Measurements from ENCODE around the gene QKI. TPM values are rescaled to one million over a fixed set of nuclear protein-coding genes. Genes with fewer than 3 reads are reported as not detected.
"Not testable (repeated sequence)": the region's sequence is repeated elsewhere in the genome, so short reads cannot be mapped to it uniquely, and the experiment has no call there.

The QKI gene
- total RNA-seq, 1 donor, result 111 TPM

DNA sequence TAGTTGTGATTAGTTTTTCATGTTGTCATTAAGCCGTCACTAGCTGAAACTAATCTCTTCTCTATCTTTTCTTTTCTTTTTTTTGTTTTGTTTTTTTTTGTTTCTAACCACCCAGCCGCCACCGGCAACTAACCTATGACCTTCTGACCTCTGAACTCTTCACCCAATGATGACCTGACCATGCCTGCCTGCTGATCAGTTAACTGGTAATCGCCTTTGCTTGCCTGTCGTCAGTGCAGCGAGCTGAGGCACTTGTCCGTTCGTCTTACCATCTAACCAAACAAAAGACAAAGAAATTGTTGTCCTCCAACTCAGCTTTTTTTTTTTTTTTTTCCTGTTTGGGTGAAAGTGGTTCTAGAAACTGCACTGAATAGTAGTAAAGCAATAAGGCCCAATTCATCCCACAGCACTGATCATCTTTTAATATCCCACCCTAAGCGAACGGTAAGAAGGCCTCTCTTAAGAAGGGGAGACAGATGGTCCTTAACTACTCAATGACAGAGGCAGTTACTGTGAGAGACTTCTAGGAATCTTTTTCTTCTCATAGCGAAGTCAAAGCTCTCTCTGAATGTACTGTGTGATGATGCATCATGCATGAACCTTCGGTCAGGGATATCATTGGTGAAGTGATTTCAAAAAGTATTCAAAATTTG lies 156.2 kb downstream of the QKI start:
- no peak for DNase-seq (ENCODE audit: low read depth in 2 of 3, low spot score in 2 of 3)

DNA sequence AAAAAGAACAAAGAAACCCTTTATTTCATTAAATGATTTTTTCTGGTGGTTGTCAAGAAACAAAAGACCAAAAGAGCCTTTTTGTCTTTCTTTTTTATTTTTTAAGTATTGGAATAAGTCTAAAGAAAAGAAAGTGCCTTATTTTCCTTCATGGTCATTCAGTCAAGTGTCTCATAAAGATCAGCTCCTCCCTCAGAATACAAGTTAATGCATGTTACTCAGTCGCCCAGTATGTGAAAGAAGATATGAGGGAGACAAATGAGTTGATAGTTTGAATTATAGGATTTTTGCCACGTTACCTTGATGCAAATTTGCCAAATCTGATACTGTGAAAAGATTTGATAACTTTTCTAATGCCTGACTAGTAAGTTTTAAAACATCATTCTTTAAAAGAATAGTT lies 157.2 kb downstream of the QKI start:
- DNase-seq (ENCODE audit: low read depth in 2 of 3, low spot score in 2 of 3), result no peak

DNA sequence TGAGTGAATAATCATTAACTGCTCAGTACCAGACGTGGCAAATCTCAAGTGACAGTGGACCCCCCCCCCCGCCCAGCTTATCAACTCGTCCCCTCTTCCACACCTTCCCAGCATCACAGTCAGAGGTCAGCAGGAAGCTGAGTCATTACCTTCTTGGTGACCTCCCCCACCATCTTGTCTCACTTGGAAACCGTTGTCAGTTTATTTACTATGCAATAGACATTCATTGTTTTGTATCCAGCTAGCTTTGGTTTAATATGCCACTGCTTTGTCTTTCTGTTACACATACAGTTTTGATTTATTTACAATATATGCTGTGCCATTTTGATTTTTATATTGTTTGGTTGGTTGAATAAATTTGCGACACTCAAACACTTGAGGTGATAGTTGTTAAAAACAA lies 158.1 kb downstream of the QKI start:
- no peak for DNase-seq (ENCODE audit: low read depth in 2 of 3, low spot score in 2 of 3)

DNA sequence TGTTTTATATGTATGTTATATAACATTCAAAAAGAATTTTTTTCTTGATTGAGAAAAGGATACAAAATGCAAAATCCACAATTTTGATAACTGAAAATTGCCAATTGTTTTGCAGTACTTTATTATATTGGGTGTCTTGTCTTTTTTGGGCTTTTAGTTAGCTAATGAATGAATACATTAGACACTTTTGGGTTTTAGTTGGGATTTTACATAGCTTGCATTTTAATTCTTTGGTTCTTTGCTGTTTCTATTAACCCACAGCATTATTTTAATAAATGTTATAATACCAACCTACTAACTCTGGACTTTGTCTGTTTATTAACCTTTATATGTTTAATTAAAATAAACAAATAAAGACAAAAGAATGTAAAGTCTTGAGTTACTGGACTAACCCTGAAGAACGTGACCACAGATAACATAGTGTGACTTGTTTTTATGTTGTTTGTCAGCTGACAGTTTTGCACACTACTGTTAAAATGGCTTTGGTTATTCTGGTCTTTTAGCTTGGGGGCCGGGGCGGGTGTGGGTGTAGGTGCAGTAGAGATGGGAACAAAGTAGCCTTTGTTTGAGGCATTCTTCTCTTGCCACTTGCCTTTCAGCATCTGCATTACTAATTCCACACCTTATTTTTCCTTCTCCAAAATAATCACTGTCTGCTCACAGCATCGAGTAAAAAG lies 159.1 kb downstream of the QKI start:
- no peak for DNase-seq (ENCODE audit: low read depth in 2 of 3, low spot score in 2 of 3)

DNA sequence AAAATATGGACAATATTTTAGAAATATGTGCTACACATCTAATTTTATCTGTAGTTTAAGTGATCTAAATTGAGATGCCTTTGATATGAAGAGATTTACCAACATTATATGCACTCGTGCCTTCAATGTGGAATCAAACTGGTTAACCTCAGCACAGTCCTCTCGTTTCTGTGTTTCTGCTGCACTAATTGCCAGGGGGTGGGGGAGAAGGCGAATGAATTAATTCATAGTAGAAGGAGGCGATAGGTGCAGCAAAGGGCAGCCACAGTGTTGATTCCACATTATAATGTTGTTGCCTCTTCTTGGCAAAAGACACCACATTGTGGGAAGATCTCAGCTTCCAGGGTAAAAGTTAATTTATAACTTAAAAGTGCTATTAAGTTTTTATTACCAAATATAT lies 161.6 kb downstream of the QKI start:
- no peak for DNase-seq (ENCODE audit: low read depth in 2 of 3, low spot score in 2 of 3)

DNA sequence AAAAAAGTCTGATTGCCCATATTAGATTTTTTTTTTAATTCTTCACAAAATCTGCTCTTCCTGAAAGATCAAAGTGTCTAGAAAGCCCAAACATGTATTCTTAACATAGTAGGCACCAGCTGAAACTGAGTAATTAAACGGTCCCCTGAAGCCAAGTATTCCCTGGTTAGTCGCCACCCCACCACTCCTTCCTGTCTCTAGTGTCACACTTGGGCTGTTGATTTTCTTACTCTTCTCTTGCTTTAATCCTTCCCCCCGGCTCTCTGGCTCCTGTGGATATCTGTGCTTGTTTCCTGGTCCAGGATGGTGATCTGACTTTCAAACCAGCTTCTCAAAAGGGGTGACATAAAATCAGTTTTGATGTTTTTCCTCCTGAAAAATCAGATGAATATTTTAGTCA lies 162.9 kb downstream of the QKI start:
- DNase-seq (ENCODE audit: low read depth in 2 of 3, low spot score in 2 of 3), result no peak

DNA sequence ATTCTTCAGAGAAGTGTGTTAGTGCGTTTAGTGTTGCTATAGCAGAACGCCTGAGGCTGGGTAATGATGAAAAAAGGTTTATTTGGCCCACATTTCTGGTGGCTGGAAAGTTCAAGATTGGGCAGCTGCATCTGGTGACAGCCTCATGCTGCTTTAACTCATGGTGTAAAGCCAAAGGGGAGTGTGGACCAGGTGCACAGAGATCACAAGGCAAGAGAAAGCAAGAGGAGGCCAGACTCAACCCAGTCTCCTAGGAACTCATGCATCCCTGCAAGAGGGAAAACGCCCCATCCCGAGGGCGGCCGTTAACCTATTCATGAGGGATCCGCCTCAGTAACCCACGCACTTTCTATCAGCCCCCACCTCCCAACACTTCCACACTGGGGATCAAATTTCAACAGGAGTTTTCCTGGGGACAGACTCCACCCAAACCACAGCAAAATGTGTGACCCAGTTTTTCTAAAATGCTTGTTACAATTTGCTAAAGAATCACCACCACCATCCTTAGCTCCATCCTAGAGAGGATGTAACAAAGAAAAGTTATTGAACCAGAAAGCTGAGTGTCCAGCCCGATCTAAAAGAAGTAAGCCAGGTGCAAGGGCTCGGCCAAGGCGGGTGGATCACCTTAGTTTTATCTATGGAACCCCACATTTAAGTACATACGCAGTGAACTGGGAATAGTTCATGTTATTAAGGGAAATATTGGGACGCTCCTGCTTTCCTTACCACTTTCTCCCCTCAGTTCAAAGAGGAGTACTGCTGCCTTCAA lies 164.8 kb downstream of the QKI start:
- no peak for DNase-seq (ENCODE audit: low read depth in 2 of 3, low spot score in 2 of 3)

DNA sequence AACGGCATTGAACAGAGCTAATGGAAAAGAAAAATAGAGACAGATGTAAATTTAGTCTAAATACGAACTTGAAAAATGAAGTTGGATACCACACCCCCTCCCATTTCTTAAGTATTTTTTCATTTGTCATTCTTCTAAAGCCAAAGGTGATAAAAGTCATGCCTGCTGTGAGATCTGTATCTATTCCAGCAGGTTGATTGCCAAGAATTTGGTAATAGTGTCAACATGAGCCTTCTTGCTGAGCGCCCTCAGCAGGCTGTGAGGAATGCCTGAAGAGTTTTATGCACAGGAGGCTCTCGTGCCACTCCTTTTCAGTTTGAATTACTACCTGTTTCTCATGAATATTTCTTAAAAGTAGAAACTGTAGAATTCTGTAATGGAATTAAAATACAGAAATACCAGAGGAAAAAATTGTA lies 165.4 kb downstream of the QKI start:
- no peak for DNase-seq (ENCODE audit: low read depth in 2 of 3, low spot score in 2 of 3)

DNA sequence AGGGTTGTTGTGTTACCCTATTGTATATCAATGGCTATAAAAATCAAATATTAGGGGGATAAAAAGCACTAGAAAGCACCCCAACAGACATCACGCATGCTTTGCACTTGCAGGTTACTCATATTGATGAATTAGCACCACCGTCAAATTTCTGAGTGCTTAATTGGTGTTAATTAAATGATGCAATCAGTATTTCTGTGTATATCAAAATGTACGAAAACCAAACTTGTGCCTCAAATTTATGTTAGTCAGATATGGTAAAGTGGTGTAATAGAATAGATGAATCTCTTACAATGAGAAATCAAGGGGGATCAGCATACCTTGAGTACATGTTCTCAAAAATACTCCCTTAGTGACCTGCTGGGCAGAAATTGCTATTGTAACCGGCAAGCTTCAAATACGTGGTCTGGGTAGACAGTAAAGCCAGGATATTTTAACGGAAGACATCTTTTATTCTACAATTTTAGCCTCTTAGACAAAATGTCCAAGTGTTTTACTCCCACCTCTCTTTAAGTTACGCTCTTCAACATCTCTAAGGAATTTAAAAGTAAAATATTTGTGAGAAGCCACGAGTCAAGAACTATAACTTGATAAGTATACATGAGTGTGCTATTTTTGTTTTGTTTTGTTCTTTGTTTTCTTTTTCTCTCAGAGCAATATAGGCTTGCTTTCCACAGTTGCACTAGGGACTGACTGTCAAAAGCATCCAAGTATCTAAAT lies 166.0 kb downstream of the QKI start:
- no peak for DNase-seq (ENCODE audit: low read depth in 2 of 3, low spot score in 2 of 3)

DNA sequence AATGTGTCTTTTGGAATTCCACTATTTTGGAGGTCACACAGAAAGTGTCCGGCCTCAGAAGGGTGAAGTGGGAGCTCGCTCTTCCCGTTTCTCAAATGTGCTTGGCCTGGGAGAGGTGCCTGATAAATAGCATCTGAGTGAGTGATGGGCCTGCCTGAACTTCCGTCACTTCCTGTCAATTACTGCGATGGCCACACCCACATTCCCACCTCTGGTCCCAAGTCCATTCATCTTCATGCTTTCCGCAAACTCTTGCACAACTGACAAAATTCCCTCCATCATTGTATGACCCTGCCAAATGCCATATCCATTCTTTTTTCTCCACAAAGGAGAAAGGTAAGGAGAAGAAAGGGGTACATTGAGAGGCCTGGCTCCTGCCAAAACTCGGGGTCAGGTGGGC lies 169.0 kb downstream of the QKI start:
- no peak for DNase-seq (ENCODE audit: low read depth in 2 of 3, low spot score in 2 of 3)

DNA sequence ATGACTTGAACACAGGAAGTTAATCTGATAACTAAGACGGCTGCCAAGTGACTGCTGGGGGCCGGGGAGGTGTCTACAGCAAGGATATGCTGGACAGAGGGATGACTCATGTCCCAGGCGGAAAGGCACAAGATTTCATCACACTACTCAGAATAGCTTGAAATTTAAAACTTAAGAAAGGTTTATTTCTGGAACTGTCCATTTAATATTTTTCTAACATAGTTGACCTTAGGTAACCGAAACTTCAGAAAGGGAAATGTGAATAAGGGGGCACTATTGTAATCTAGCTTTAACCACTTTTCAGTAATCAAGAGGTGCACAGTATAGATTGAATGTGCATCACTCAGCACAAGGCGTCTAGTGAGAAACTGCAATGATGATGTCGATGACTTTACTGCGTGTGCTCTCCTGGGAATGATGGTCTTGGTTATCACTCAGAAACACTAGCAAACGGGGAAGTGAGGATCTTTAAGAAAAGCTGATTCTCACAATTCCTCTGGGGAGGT lies 171.5 kb downstream of the QKI start:
- DNase-seq (ENCODE audit: low read depth in 2 of 3, low spot score in 2 of 3), result no peak

DNA sequence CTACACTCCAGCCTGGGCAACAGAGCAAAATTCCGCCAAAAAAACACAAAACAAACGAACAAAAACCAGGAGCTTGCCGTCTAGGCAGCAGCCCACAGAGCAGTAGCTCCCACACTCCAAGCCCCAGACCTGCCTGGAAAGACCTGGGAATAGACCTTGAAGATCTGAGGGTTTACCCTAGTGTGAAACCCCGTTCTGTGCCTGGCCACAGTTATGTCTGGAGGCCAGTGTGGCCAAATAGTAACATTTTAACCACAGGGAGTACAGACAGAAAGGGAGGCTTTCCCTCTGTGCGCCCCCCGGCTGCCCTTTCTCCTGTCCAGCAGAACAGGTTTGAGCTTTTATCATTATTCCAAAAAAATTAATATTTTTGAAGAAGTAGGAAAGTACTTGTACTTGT lies 172.4 kb downstream of the QKI start:
- no peak for DNase-seq (ENCODE audit: low read depth in 2 of 3, low spot score in 2 of 3)

DNA sequence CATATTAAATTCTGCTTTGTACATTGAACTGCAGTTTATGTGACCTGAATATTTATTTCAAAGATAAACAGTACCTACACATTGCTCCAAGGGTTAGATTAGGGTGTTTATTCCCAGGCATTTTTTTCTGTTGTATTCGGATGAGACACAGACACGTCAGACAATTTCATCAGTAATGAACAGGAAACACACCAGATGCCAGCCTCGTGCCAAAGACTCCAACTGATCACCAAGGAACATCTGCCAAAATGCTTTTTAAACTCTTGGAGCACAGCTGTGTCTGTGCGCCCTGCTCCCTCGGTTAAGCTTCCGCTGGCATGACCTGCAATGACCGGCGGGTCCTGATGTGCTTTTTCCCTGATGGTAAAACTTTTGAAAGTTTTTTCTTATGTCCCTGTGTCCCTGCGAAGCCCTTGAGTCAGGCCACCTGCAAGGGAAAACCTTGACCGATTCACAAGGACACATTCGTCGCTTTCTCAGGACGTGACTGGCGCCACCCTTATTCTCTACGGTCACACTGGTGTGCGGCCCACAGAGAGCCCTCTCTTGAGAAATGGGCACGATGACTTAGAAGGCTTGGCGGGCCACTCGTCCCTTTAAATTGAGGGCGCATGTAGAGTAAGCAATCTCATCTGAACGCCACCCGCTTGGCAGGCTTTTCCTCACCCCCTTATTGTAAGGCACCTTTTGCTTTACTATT lies 173.9 kb downstream of the QKI start:
- DNase-seq (ENCODE audit: low read depth in 2 of 3, low spot score in 2 of 3), result no peak

DNA sequence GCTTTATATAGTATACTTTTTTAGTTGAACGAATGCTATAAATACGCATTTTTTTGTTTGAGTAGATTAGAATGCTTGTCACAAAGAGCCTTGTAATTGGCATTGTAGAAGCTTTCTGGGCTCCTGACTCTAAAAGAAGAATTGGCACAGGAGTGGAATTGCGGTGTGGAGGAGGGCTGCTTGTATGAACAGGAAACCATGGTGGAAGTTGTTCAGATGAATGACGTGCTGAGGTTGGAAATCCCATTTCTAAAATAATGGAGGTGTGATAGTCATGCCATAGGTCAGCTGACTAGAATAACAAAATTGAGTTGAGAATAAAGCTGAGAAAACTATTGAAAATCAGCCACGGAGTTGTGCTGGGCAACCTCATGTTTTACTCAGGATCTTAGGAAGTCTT lies 174.9 kb downstream of the QKI start:
- peak in 1 of 3 donors; percentile 30 for DNase-seq (ENCODE audit: low read depth in 2 of 3, low spot score in 2 of 3)

DNA sequence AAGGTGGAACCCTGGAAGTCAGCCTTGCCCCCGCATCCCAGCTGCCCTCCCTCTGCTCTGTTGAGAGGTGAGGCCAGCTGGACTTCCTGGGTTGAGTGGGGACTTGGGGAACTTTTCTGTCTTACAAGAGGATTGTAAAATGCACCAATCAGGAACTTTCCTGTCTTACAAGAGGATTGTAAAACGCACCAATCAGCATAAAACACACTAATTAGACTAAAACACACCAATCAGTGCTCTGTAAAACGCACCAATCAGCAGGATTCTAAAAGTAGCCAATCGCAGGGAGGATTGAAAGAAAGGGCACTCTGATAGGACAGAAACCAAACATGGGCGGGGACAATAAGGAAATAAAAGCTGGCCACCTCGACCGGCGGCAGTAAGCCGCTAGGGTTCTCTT lies 175.6 kb downstream of the QKI start:
- not testable (repeated sequence) for DNase-seq (ENCODE audit: low read depth in 2 of 3, low spot score in 2 of 3)

DNA sequence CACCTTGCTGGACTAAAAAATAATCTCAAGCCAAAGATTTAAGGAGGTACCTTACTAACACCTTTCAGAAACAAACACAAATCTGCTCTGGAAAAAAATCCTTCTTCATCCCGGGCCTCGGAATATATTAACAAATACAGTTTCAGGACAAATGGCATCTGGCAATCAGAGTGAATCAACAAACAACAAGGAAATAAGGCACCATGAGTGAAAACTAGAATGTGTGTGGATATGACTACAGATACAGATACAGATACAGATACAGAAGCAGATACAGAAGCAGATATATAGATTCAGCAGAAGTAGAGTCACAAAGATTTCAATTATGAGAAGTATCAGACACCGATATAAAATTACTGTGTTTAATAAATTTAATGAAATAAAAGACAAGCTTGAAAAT lies 178.4 kb downstream of the QKI start:
- DNase-seq (ENCODE audit: low read depth in 2 of 3, low spot score in 2 of 3), result no peak

DNA sequence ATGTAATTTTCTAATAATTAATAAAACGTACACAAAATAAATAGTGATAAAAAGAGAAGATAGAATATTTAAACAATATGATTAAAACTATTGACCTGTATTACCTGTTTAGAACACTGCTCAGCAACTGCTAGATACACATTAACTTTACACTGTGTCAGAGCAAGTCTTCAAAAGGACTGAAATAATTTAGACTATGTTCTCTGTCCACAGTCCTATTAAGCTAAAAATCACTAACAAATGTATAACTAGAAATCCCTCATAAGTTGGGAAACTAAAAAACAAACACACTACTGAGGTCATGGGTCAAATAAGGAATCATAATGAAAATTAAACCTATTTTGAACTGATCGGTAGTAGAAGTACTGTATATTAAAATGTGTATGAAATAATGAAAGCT lies 181.7 kb downstream of the QKI start:
- no peak for DNase-seq (ENCODE audit: low read depth in 2 of 3, low spot score in 2 of 3)

DNA sequence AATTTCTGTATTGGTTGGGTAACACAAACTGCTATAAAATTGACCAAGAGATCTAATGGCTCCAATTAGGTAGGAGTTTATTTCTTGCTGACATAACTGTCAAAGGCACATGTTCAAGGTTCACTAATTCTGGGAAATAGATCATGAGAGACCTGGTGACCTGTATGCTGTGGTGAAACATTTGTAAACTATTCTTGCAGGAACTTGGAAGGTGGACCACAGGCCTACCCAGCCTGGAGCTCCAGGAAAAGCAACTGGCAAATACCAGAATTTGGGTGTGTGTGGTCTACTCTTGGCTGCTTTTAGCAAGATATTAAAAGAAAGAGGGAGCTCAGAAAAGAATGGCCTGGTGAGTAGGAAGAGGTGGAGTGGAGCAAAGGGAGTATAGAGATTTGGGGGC lies 184.6 kb downstream of the QKI start:
- DNase-seq (ENCODE audit: low read depth in 2 of 3, low spot score in 2 of 3), result no peak

DNA sequence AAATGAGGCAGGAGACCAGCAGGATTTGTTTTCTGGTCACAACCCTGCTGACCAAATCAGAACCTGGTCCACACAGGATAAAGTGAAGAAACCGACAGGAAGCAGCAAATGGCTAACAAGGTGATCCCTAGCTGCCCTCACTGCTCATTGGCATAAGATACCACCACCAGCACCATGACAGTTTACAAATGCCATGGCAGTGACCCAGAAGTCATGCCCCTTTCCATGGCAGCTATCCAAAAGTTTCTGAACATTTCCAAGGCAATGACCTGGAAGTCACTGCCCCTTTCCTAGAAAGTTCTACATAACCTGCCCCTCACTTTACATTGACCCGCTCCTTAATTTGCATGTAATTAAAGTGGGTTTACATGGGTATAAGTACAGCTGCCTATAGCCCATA lies 185.2 kb downstream of the QKI start:
- no peak for DNase-seq (ENCODE audit: low read depth in 2 of 3, low spot score in 2 of 3)

DNA sequence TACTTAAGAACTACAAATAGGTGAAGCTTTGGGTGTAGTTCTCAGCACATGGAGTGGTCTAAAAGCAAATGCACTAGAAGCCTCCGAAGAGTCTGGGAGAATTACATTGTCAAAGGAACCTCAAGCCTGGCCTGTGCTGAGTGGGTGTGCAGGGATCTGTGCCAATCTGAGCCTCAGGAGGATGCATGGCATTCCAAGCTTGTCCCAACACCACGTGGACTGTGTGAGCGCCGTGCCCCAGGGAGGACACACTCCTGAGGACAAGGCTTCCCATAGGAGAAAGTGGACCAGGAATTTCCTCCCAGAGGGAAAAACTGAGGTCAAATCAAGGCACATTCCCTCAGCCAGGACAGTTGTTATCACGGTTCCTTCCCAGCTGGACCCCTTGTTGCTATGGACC lies 185.8 kb downstream of the QKI start:
- no peak for DNase-seq (ENCODE audit: low read depth in 2 of 3, low spot score in 2 of 3)

DNA sequence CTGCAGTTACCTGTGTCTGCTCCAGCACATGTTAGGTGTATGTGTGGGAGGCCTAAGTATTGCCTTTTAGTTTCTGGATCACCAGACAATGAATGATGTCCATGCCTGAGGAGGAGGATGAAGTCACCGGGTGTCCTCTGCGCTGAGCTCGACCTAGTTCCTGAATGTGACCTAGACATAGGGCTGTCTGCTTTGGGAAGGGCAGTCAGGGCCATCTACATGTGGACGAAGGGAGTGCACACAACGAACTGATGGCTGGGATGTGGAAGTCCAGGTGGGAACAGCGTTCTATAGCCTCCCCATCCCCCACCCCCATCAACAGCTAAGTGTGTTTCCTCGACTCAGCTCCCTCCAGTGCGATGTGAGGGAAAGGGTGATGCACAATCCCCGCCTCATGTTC lies 186.3 kb downstream of the QKI start:
- DNase-seq (ENCODE audit: low read depth in 2 of 3, low spot score in 2 of 3), result no peak
